ENCODE measurements around the gene PRKCH. TPM values are rescaled to one million over a fixed set of nuclear protein-coding genes. Genes with fewer than 3 reads are reported as not detected.
A peak's percentile ranks its signal among the peaks of the same experiment; 100 is the strongest.

Gene PRKCH
- total RNA-seq (2011; cell fraction: chromatin; rRNA removed; ENCODE audit: low replicate concordance): 8.7 and 13.2 TPM in 2 replicates
- total RNA-seq (2011; cell fraction: nucleolus; rRNA removed): 3.2 and 3.5 TPM in 2 replicates
- total RNA-seq (2011; cell fraction: nucleoplasm; rRNA removed): 7.8 and 8.9 TPM in 2 replicates
- 4.0 and 9.9 TPM in 2 replicates for total RNA-seq (2014; rRNA removed)
- total RNA-seq (2014; rRNA removed; fragmentation: Illumina TruSeq; extraction: Trizol): 4.1 and 4.3 TPM in 2 replicates
- 3.8 and 4.0 TPM in 2 replicates for total RNA-seq (2015; rRNA removed; fragmentation: Illumina TruSeq; extraction: Trizol)
- total RNA-seq (2021): 4.0 and 5.6 TPM in 2 replicates
- 0.83 and 2.7 TPM in 2 replicates for polyA plus RNA-seq (2011; rRNA removed)
- 0.62 and 4.8 TPM in 2 replicates for polyA plus RNA-seq (2011; cell fraction: cytosol; rRNA removed)
- polyA plus RNA-seq (2011; cell fraction: nucleus; rRNA removed): 0.81 and 4.7 TPM in 2 replicates
- 2.0 and 5.2 TPM in 2 replicates for polyA plus RNA-seq (2012)
- polyA plus RNA-seq (2014; fragmentation: Illumina TruSeq; extraction: Trizol): 4.1 and 4.3 TPM in 2 replicates
- polyA plus RNA-seq (2014; fragmentation: Nextera tagmentation; extraction: Ambion mirVana): 1 to 10 TPM in 1 of 2 experiments, under 1 TPM in 1; 0.61 to 1.1 TPM
- polyA plus RNA-seq (2014; rRNA removed): 2.7 and 4.4 TPM in 2 replicates
- polyA minus RNA-seq (2011; rRNA and poly(A)+ RNA removed): 3.0 and 6.1 TPM in 2 replicates
- 10.4 TPM in 1 of 2 replicates, not detected in the other for polyA minus RNA-seq (2011; cell fraction: cytosol; rRNA and poly(A)+ RNA removed)
- 0.33 and 2.4 TPM in 2 replicates for polyA minus RNA-seq (2011; cell fraction: nucleus; rRNA and poly(A)+ RNA removed)
- percentile 53 among the genes with signal in this experiment for Bru-seq, nascent RNA
- percentile 49 among the genes with signal in this experiment for BruChase-seq, experiment 1, labeled RNA remaining after a 2-hour chase
- percentile 48 among the genes with signal in this experiment for BruChase-seq, experiment 2, labeled RNA remaining after a 6-hour chase
- long read RNA-seq, experiment 1, transcript PRKCH-201 (14 exons, 3,582 nt): major isoform, 11 of 14 reads
- long read RNA-seq, experiment 1, partial matches to known transcripts: 2 of 14 reads
- long read RNA-seq, experiment 1, other reads (novel, unspliced or antisense): 1 of 14 reads
- long read RNA-seq, experiment 2, partial matches to known transcripts: 0 of 1 reads
- long read RNA-seq, experiment 2, other reads (novel, unspliced or antisense): 0 of 1 reads
- long read RNA-seq, experiment 3, partial matches to known transcripts: 0 of 5 reads
- long read RNA-seq, experiment 3, other reads (novel, unspliced or antisense): 2 of 5 reads

DNA sequence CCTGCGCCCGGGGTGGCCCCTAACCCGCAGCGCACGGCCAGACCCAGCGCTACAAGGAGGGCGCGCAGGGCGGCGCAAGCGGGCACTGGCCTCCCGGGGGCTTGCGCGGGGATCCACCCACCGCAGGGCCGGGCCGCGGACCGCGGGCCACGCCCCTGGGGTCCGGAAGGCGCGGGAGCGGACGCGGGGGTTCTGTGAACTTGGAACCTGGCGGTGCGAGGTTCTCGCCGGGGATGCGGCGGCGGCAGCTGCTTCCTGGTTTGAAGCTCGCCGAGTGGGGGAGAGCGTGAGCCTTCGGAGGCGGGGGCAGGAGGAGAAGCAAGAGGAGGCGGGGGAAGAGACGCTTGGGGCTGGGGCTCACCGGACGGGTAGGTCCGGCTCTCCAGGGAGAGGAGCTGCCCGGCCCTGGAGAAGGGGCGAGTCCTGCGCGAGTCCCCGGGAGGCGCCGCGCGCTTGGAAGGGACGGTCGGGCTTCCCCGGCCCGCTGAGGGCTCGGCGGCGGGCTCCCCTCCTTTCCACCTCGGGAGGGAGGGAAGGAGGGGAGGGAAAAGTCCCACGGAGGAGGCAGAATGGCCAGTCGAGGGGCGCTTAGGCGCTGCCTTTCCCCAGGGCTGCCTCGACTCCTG is at the start of gene PRKCH:
PRKCH (plus strand) TSS at position 195 of the 626 bp plus-strand sequence. CDS start 523 bp downstream, outside the sequence.
- ChIA-PET CTCF (ENCODE audit: low intra/inter-chr PET ratio) (no interaction called here), POLR2A (no interaction called here)
- no peaks in the 10 kb centered on the region for H4K20me1 ChIP-seq (replicated peaks; ENCODE audit: control insufficient read depth, insufficient read depth, low read length)
- no peaks in the 10 kb centered on the region for H3K9me1 ChIP-seq (ENCODE audit: control insufficient read depth, insufficient read depth, low read length)
- DNase-seq (ENCODE audit: extremely low read depth in 1 of 4, low spot score in 3 of 4): peak; percentile 63 to 74 (median 66)
- intact Hi-C loops (cut with micrococcal nuclease) (no loop called here), in situ Hi-C loops (cut with MboI) (no loop called here)
- WGBS (ENCODE audit: insufficient coverage, low coverage, missing lambda C conversion rate): 7% methylated on average over 16 of the region's 66 CpGs
- H3K27me3 ChIP-seq (ENCODE audit: control insufficient read depth in 2 of 2, insufficient read depth in 2 of 2, low read length in 2 of 2): no peaks in the 10 kb centered on the region
- FAIRE-seq: no peak
- peak within 1 kb of the TSS; percentile 80 for H2AFZ ChIP-seq (ENCODE audit: low read depth, low read length)
- BruUV-seq (replicated peaks): no TSS peak
- peak within 1 kb of the TSS; percentile 30 to 87; a peak in 3 of 4 replicates for H3K9ac ChIP-seq (ENCODE audit: insufficient read depth in 1 of 2, low read depth in 2 of 2, low read length in 2 of 2)
- peaks cover 0 to 19% of the 10 kb centered on the region in 2 experiments; a peak in 3 of 5 replicates for H3K4me1 ChIP-seq (replicated peaks in 1 of 2; ENCODE audit: control insufficient read depth in 2 of 2, insufficient read depth in 2 of 2, low read length in 2 of 2)
- H3K36me3 ChIP-seq (ENCODE audit: control insufficient read depth, insufficient read depth, low read length): no peaks in the 10 kb centered on the region
- peak within 1 kb of the TSS; percentile 68 for H3K4me2 ChIP-seq (ENCODE audit: insufficient read depth, low read length)
- ATAC-seq: peak; percentile 90
- peak within 1 kb of the TSS; percentile 41; the same call in 2 of the 3 replicates for H3K27ac ChIP-seq (ENCODE audit: extremely low read depth, low read depth, low read length)
- peak within 1 kb of the TSS; percentile 49 for H3K4me3 ChIP-seq
- no peaks in the 10 kb centered on the region; the same call in 2 of the 3 replicates for H3K79me2 ChIP-seq (ENCODE audit: control insufficient read depth, insufficient read depth, low read length)
- H3K9me3 ChIP-seq (replicated peaks; ENCODE audit: control insufficient read depth, insufficient read depth, low read depth, low read length): no peaks in the 10 kb centered on the region
- TF ChIP-seq ELF2 (CRISPR knock-in tag; IDR thresholded peaks at IDR 0.05) (0 out of 2 replicates have a peak, but pooled peaks have one; percentile 43), ZNF174 (CRISPR knock-in tag; IDR thresholded peaks at IDR 0.05) (no peak), RAD21 (CRISPR knock-in tag; conservative IDR thresholded peaks at IDR 0.05 in 1 of 2, IDR thresholded peaks at IDR 0.05 in 1 of 2) (peak in 1 of 2 experiments; percentile 30; a peak in 2 of 4 replicates), TBL1XR1 (IDR thresholded peaks at IDR 0.05; ENCODE audit: low read length in 2 of 2) (no peak), RBFOX2 (IDR thresholded peaks at IDR 0.05; ENCODE audit: low read depth, low read length) (peak; percentile 72), POLR2G (IDR thresholded peaks at IDR 0.05; ENCODE audit: low read depth, low read length) (peak; percentile 79), FOXK2 (conservative IDR thresholded peaks at IDR 0.05 in 1 of 2, IDR thresholded peaks at IDR 0.05 in 1 of 2; ENCODE audit: low read depth in 2 of 2) (no peak), PHF21A (IDR thresholded peaks at IDR 0.05; ENCODE audit: borderline replicate concordance, low read depth) (no peak), NCOA1 (IDR thresholded peaks at IDR 0.05; ENCODE audit: low read depth) (no peak), SREBF1 (IDR thresholded peaks at IDR 0.05; ENCODE audit: borderline replicate concordance, low read depth, low read length) (no peak)
- TF ChIP-seq, protein P1, sequence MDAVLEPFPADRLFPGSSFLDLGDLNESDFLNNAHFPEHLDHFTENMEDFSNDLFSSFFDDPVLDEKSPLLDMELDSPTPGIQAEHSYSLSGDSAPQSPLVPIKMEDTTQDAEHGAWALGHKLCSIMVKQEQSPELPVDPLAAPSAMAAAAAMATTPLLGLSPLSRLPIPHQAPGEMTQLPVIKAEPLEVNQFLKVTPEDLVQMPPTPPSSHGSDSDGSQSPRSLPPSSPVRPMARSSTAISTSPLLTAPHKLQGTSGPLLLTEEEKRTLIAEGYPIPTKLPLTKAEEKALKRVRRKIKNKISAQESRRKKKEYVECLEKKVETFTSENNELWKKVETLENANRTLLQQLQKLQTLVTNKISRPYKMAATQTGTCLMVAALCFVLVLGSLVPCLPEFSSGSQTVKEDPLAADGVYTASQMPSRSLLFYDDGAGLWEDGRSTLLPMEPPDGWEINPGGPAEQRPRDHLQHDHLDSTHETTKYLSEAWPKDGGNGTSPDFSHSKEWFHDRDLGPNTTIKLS (IDR thresholded peaks at IDR 0.05; ENCODE audit: borderline replicate concordance, low read depth): peak; percentile 51; the same call in 1 of the 2 replicates
- TF ChIP-seq, protein P2, sequence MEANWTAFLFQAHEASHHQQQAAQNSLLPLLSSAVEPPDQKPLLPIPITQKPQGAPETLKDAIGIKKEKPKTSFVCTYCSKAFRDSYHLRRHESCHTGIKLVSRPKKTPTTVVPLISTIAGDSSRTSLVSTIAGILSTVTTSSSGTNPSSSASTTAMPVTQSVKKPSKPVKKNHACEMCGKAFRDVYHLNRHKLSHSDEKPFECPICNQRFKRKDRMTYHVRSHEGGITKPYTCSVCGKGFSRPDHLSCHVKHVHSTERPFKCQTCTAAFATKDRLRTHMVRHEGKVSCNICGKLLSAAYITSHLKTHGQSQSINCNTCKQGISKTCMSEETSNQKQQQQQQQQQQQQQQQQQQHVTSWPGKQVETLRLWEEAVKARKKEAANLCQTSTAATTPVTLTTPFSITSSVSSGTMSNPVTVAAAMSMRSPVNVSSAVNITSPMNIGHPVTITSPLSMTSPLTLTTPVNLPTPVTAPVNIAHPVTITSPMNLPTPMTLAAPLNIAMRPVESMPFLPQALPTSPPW (CRISPR knock-in tag; IDR thresholded peaks at IDR 0.05): peak; percentile 73
